ENCODE data around the gene ZMYM2.

ZMYM2 gene

GRCh38 chr13:20102525-20103180 is 144.1 kb downstream of the ZMYM2 start:
- TF ChIP-seq REST (IDR thresholded peaks at IDR 0.05; ENCODE audit: insufficient read depth in 1 of 2, low read depth in 2 of 2, low read length in 2 of 2) (no peak), SIN3A (IDR thresholded peaks at IDR 0.05; ENCODE audit: borderline replicate concordance, insufficient read depth, low read length) (no peak), FOXP2 (optimal IDR thresholded peaks at IDR 0.05; ENCODE audit: borderline replicate concordance, extremely low read depth, extremely low read length, insufficient read depth) (no peak), TAF1 (IDR thresholded peaks at IDR 0.05; ENCODE audit: borderline replicate concordance, insufficient read depth, low read length) (no peak), POLR2AphosphoS5 (IDR thresholded peaks at IDR 0.05; ENCODE audit: low read depth, low read length) (no peak)

GRCh38 chr13:20105161-20105689 is 146.7 kb downstream of the ZMYM2 start:
- TF ChIP-seq REST (IDR thresholded peaks at IDR 0.05; ENCODE audit: insufficient read depth in 1 of 2, low read depth in 2 of 2, low read length in 2 of 2) (no peak), SIN3A (IDR thresholded peaks at IDR 0.05; ENCODE audit: borderline replicate concordance, insufficient read depth, low read length) (no peak), POLR2AphosphoS5 (IDR thresholded peaks at IDR 0.05; ENCODE audit: low read depth, low read length) (no peak), FOXP2 (optimal IDR thresholded peaks at IDR 0.05; ENCODE audit: borderline replicate concordance, extremely low read depth, extremely low read length, insufficient read depth) (no peak), TAF1 (IDR thresholded peaks at IDR 0.05; ENCODE audit: borderline replicate concordance, insufficient read depth, low read length) (no peak)

- TF ChIP-seq SIN3A (IDR thresholded peaks at IDR 0.05; ENCODE audit: borderline replicate concordance, insufficient read depth, low read length) (no peak), POLR2AphosphoS5 (IDR thresholded peaks at IDR 0.05; ENCODE audit: low read depth, low read length) (no peak), FOXP2 (optimal IDR thresholded peaks at IDR 0.05; ENCODE audit: borderline replicate concordance, extremely low read depth, extremely low read length, insufficient read depth) (no peak), REST (IDR thresholded peaks at IDR 0.05; ENCODE audit: insufficient read depth in 1 of 2, low read depth in 2 of 2, low read length in 2 of 2) (no peak), TAF1 (IDR thresholded peaks at IDR 0.05; ENCODE audit: borderline replicate concordance, insufficient read depth, low read length) (no peak)
Observed at GRCh38 chr13:20106742-20107141, 148.2 kb downstream of the ZMYM2 start.

GRCh38 chr13:20109037-20109436 is 150.5 kb downstream of the ZMYM2 start:
- no peak for TF ChIP-seq SIN3A (IDR thresholded peaks at IDR 0.05; ENCODE audit: borderline replicate concordance, insufficient read depth, low read length)
- no peak for TF ChIP-seq POLR2AphosphoS5 (IDR thresholded peaks at IDR 0.05; ENCODE audit: low read depth, low read length)
- no peak for TF ChIP-seq TAF1 (IDR thresholded peaks at IDR 0.05; ENCODE audit: borderline replicate concordance, insufficient read depth, low read length)
- TF ChIP-seq REST (IDR thresholded peaks at IDR 0.05; ENCODE audit: insufficient read depth in 1 of 2, low read depth in 2 of 2, low read length in 2 of 2) = no peak
- TF ChIP-seq FOXP2 (optimal IDR thresholded peaks at IDR 0.05; ENCODE audit: borderline replicate concordance, extremely low read depth, extremely low read length, insufficient read depth) = no peak

All from PFSK-1 (cell line).